HCT116 (cell line): ENCODE measurements around the gene RAD21L1. TPM values are rescaled to one million over a fixed set of nuclear protein-coding genes. Genes with fewer than 3 reads are reported as not detected.

Experiments
- ATAC-seq: fragments of 200-7000 bp; cut with Tn5 transposase; 2 replicates; pipeline ENCODE4 v1.9.1; 2020; ENCODE audit warnings: mild to moderate bottlenecking, moderate library complexity
- BruUV-seq: library from RNA; stranded (reverse); fragments of 400-500 nt; replicated peaks from 2 replicates; lab custom pipeline; 2021; lab: Mats Ljungman, UMichigan
- CTCF ChIA-PET: fragments of 300-600 bp; sonication (Branson Sonifier 250); formaldehyde crosslinking; loops from one replicate; lab custom pipeline; 2021; ENCODE audit warnings: antibody characterized with exemption; lab: Charles Lee
- POLR2A ChIA-PET: fragments of 300-600, 350-600 bp; sonication (Branson Sonifier 250); formaldehyde crosslinking; loops from one replicate; lab custom pipeline; 2021; ENCODE audit warnings: antibody characterized with exemption; lab: Charles Lee
- RAD21 ChIA-PET, 2 experiments: fragments of 300-600 bp; sonication (Branson Sonifier 250); formaldehyde crosslinking; loops; one replicate each; lab custom pipeline; 2023; ENCODE audit warnings: low total read pairs in 2 of 2; ENCODE audit not compliant: uncharacterized antibody in 2 of 2, unreplicated experiment in 2 of 2, low non-redundant PET in 1 of 2; lab: Charles Lee
- DNase-seq: peaks from one replicate; pipeline ENCODE4 v3.0.0-alpha.2; 2010; ENCODE audit warnings: low read depth, low spot score
- H2AFZ ChIP-seq: fragments of 200-600 bp; shearing (Covaris generic), sonication (generic); 2 replicates; pipeline ENCODE4 v1.6.1; 2017; ENCODE audit warnings: low read depth, mixed run types, mixed read lengths, antibody characterized with exemption, low read length; ENCODE audit not compliant: poor library complexity, severe bottlenecking
- H3K27ac ChIP-seq: 2 replicates; pipeline ENCODE4 v1.5.1; 2012; ENCODE audit warnings: low read depth, low read length
- H3K27me3 ChIP-seq: fragments of 200-600 bp; sonication (generic); 2 replicates; pipeline ENCODE4 v1.6.1; 2016; ENCODE audit warnings: mixed run types, low read length, mixed read lengths; ENCODE audit not compliant: insufficient read depth
- H3K36me3 ChIP-seq, 2 experiments: fragments of 200-500 bp in 1 of 2; fragments of 200-600 bp in 1 of 2; sonication (Bioruptor generic) in 1 of 2; sonication (generic) in 1 of 2; 2 replicates each; pipeline versions ENCODE4 v1.5.1 to v1.6.1; 2014 to 2016; ENCODE audit warnings: low read length in 2 of 2, inconsistent platforms in 1 of 2, mixed read lengths in 1 of 2, mixed run types in 1 of 2; ENCODE audit not compliant: insufficient read depth in 2 of 2, control insufficient read depth in 1 of 2
- H3K4me1 ChIP-seq, 2 experiments: fragments of 200-600 bp in 1 of 2; sonication (generic) in 1 of 2; 2 replicates each; pipeline versions ENCODE4 v1.5.1 to v1.6.1; 2012 to 2017; ENCODE audit warnings: low read length in 2 of 2, inconsistent platforms in 1 of 2, mild to moderate bottlenecking in 1 of 2, mixed read lengths in 1 of 2, mixed run types in 1 of 2, moderate library complexity in 1 of 2; ENCODE audit not compliant: insufficient read depth in 2 of 2, control insufficient read depth in 1 of 2
- H3K4me2 ChIP-seq: fragments of 200-600 bp; sonication (generic); 2 replicates; pipeline ENCODE4 v1.6.1; 2017; ENCODE audit warnings: mixed run types, low read length, mixed read lengths
- H3K4me3 ChIP-seq, 2 experiments: fragments of 200-600 bp in 1 of 2; sonication (generic) in 1 of 2; replicated peaks in 1 of 2; 2 replicates each; pipeline ENCODE4 v1.5.1; 2011 to 2016; ENCODE audit warnings: low read length in 2 of 2, control low read depth in 1 of 2, low read depth in 1 of 2, mild to moderate bottlenecking in 1 of 2, mixed read lengths in 1 of 2, mixed run types in 1 of 2
- H3K79me2 ChIP-seq: fragments of 200-600 bp; sonication (generic); 2 replicates; pipeline ENCODE4 v1.6.1; 2017; ENCODE audit warnings: mild to moderate bottlenecking, mixed run types, low read length, moderate library complexity, mixed read lengths; ENCODE audit not compliant: insufficient read depth
- H3K9ac ChIP-seq: fragments of 200-600 bp; sonication (generic); 2 replicates; pipeline ENCODE4 v1.6.1; 2016; ENCODE audit warnings: low read length, mixed read lengths
- H3K9me2 ChIP-seq: fragments of 200-600 bp; sonication (generic), shearing (Covaris generic); 2 replicates; pipeline ENCODE4 v1.6.1; 2017; ENCODE audit warnings: mixed run types, mild to moderate bottlenecking, moderate library complexity; ENCODE audit not compliant: insufficient read depth
- H3K9me3 ChIP-seq, 2 experiments: fragments of 200-500 bp in 1 of 2; fragments of 200-600 bp in 1 of 2; sonication (Bioruptor generic) in 1 of 2; sonication (generic) in 1 of 2; 2 replicates each; pipeline ENCODE4 v1.6.1; 2014 to 2017; ENCODE audit warnings: low read length in 2 of 2, mixed read lengths in 2 of 2, inconsistent platforms in 1 of 2, low read depth in 1 of 2, mild to moderate bottlenecking in 1 of 2, mixed run types in 1 of 2, moderate library complexity in 1 of 2; ENCODE audit not compliant: control insufficient read depth in 1 of 2, insufficient read depth in 1 of 2
- H4K20me1 ChIP-seq: fragments of 200-600 bp; sonication (generic), shearing (Covaris generic); 2 replicates; pipeline ENCODE4 v1.6.1; 2017; ENCODE audit warnings: mixed run types, mild to moderate bottlenecking, moderate library complexity; ENCODE audit not compliant: insufficient read depth
- CTCF ChIP-seq, 3 experiments: fragments of 200-600 bp in 1 of 3; sonication (generic) in 1 of 3; IDR thresholded peaks in 2 of 3; conservative IDR thresholded peaks in 1 of 3; 2 replicates each; pipeline ENCODE4 v1.5.1; 2012 to 2017; ENCODE audit warnings: low read depth in 2 of 3, low read length in 2 of 3, antibody characterized with exemption in 1 of 3, borderline replicate concordance in 1 of 3, control low read depth in 1 of 3, mild to moderate bottlenecking in 1 of 3, mixed read lengths in 1 of 3, mixed run types in 1 of 3, moderate library complexity in 1 of 3; ENCODE audit not compliant: insufficient read depth in 1 of 3
- ELF1 ChIP-seq: IDR thresholded peaks from 2 replicates; pipeline ENCODE4 v1.6.1; 2012; ENCODE audit warnings: low read depth, borderline replicate concordance
- MAX ChIP-seq: IDR thresholded peaks from 2 replicates; pipeline ENCODE4 v1.6.1; 2012
- POLR2AphosphoS5 ChIP-seq: IDR thresholded peaks from 2 replicates; pipeline ENCODE4 v1.6.1; 2011; ENCODE audit warnings: mild to moderate bottlenecking, low read depth, low read length, moderate library complexity
- RAD21 ChIP-seq: IDR thresholded peaks from 2 replicates; pipeline ENCODE4 v1.6.1; 2012; ENCODE audit warnings: low read depth, mild to moderate bottlenecking
- REST ChIP-seq: IDR thresholded peaks from 2 replicates; pipeline ENCODE4 v1.6.1; 2012; ENCODE audit warnings: low read depth
- TCF7L2 ChIP-seq: IDR thresholded peaks from 2 replicates; pipeline ENCODE4 v1.7.0; 2011; ENCODE audit warnings: borderline replicate concordance, inconsistent platforms; ENCODE audit not compliant: insufficient read depth, insufficient read length; ENCODE audit errors: extremely low read depth
- ZBTB33 ChIP-seq: IDR thresholded peaks from 2 replicates; pipeline ENCODE4 v1.6.1; 2011; ENCODE audit warnings: mild to moderate bottlenecking, low read length, moderate library complexity; ENCODE audit not compliant: insufficient replicate concordance; ENCODE audit errors: extremely low read depth
- intact Hi-C: fragments of 100-400 bp; cut with micrococcal nuclease; formaldehyde crosslinking; loops from 2 replicates; pipeline ENCODE4 v1.10.0; 2022
- total RNA-seq: library from RNA; stranded (reverse); gene quantifications from one replicate; pipeline ENCODE4 v1.2.1, GENCODE V29; 2021; ENCODE audit not compliant: unreplicated experiment

Gene RAD21L1
- total RNA-seq, 1 experiment from 2014 or later: 0.17 TPM

- Histone ChIP-seq H3K36me3 (no peaks in the 10 kb centered on the region), H3K27ac (peak overlapping the region; percentile 31; the same call in 1 of the 2 replicates), H3K4me3 (peak overlapping the region; percentile 57 to 70), H3K79me2 (no peaks in the 10 kb centered on the region), H3K27me3 (no peaks in the 10 kb centered on the region), H3K9ac (peak overlapping the region; percentile 39), H3K4me1 (peaks cover 6 to 21% of the 10 kb centered on the region in 2 experiments; a peak in 3 of 4 replicates), H3K9me3 (no peaks in the 10 kb centered on the region), H3K9me2 (no peaks in the 10 kb centered on the region; the same call in 1 of the 2 replicates), H2AFZ (peak overlapping the region; percentile 44), H4K20me1 (no peaks in the 10 kb centered on the region), H3K4me2 (peak overlapping the region; percentile 75)
- intact Hi-C loops: no loop called here
- ChIA-PET POLR2A (interaction anchor here (0.6 to 1.4 kb wide), 4 partner anchors 9 to 46 kb away, joined by 3 to 5 read pairs (median 3); no protein-coding TSS in a partner anchor), CTCF (no interaction called here), RAD21 (interaction anchor here in 1 of 2 experiments (0.6 kb wide), 1 partner anchor 24 kb away, joined by 3 read pairs; no protein-coding TSS in a partner anchor)
- TF ChIP-seq MAX: peak; percentile 70
- TF ChIP-seq POLR2AphosphoS5: 0 out of 2 replicates have a peak, but pooled peaks have one; percentile 26
- no peak for TF ChIP-seq ZBTB33
- TF ChIP-seq REST: no peak
- TF ChIP-seq CTCF (IDR thresholded peaks at IDR 0.05 in 2 of 3, conservative IDR thresholded peaks at IDR 0.05 in 1 of 3; ENCODE audit: borderline replicate concordance in 1 of 3, insufficient read depth in 1 of 3, low read depth in 2 of 3, low read length in 2 of 3): no peak
- no peak for TF ChIP-seq ELF1
- no peak for TF ChIP-seq RAD21
- TF ChIP-seq TCF7L2: no peak
- ATAC-seq (no peak), DNase-seq (no peak)
- no TSS peak for BruUV-seq
Observed at GRCh38 chr20:1265916-1266166, 40.0 kb downstream of the RAD21L1 start.
